HG03432 (cell line): ENCODE data around the gene MBD4.
"Not testable (repeated sequence)": the region's sequence is repeated elsewhere in the genome, so short reads cannot be mapped to it uniquely, and the experiment has no call there.

ENCODE experiments used
- ATAC-seq: cut with Tn5 transposase; IDR thresholded peaks from one replicate; pipeline ENCODE4 v1.9.1; 2021; ENCODE audit warnings: mild to moderate bottlenecking, moderate library complexity; ENCODE audit not compliant: unreplicated experiment

MBD4 gene

DNA sequence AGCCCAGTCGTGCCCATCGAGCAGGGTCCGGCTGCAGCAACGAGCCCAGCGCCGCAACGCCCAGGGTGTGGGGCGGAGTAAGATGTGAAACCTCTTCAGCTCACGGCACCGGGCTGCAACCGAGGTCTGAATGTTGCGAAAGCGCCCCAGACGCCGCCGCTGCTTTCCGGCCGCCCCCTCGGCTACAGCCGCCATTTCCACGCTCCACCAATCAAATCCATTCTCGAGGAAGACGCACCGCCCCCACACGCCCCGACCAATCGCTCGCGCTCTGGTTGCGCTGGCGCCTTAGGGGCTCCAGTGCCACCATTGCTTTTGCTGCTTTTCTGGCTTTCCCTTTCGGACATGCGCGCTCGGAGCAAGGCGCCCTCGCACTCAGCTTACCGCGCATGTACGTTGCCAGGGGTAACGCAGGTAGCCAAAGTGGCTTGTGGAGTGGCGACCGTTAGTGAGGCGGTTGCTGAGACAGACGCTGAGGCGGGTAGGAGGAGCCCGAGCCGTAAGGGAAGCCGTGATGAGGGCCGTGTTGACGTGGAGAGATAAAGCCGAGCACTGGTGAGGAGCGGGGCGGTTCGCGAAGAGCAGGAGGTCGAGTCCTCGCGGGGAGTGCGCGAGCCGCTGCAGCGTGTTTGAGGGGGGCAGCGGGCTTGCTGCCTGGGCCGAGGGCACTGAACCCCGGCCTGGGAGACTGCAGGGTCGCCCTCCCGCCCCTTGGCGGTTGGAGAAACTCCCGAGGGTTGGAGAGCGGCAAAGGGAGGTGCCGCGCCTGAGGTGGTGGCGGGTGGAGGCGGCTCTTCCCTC is at the start of gene MBD4, which contains the start of gene IFT122:
MBD4 (minus strand) TSS at position 132 of the 801 bp plus-strand sequence; CDS start at position 17, 115 bp downstream.
IFT122 (plus strand) TSS at position 408 of the 801 bp plus-strand sequence; CDS start at position 515, 107 bp downstream.
- ATAC-seq = peak; percentile 90

DNA sequence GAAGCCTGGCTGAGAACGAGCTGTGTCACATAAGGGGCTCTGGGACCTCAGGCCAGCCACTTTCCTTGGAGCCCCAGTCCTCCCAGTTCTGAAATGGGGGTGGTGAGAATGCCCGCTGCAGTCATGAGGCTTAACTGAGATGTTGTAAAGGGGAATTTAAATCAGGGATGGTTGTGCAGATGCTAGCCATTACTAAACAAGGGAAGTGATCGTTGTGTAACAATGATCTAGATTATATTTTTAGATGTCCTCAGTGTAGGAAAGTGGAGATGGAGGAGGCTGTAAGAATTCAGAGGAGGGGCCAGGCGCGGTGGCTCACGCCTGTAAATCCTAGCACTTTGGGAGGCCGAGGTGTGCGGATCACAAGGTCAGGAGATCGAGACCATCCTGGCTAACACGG is 49.5 kb upstream of the MBD4 start:
- not testable (repeated sequence) for ATAC-seq

DNA sequence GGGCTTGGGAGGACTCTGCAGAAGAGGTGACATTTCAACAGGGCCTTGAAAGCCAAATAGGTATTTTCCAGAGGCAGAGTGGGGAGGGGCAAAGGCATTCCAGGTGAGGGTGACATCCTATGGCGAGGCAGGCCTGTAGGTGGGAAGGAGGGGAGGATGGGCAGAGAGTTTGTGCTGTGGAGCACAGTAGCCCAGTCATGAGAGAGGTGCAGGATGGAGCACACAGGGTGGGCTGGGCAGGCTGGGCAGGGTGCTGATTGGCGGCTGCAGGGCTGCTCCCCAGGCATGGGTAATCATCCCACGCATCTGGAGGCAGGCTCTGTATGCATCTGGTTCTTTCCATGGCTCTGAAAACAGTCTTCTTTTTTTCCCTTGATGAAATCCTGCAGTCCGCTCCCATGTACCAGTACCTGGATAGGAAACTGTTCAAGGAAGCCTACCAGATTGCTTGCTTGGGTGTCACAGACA is 48.2 kb upstream of the MBD4 start:
- not testable (repeated sequence) for ATAC-seq

DNA sequence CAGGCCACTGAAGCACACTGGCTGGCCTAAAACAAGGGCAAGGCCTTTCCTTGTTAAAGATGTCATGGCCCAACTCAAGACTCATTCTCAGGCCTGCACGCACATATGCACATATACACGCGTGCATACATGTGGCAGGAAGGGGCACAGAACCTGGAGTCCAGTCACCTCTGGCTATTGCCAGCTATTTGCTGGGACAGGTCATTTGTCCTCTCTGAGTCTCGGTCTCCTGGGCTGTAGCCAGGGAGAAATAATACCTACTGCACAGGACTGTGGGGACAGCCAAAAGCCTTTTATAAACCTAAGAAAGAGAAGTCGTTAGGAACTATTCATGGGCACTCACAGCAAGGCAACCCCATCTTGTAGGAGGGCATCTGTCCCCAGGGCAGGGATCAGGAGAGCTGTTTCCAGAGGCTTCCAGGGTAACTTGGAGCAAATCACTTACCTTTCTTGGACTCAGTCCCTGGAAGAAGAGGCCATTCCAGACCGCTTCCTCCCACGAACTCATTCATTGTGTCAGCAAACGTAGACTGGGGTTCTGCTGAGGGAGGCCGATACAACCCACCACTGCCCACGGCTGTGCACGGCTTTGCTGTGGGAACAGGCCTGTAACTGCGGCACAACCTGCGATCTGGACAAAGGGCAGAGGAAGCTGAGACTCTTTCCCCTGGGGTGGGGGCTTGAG is 47.6 kb upstream of the MBD4 start:
- no peak for ATAC-seq

DNA sequence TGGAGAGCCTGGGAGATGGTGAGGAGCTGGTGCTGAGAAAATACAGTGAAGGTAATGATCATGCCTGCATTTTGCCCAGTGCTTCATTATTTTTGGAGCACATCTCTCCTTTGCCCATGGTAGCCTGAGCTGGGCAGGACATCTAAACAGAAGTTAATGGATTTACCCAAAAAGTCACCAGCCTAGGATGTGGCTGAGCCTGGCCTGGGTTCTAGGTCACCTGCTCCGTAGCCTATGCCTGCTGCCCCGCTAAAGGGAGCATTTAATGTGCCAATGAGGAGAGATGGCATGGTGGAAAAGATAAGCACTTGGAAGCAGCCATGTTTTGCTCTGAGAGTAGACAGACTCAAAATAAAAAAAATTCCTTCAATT is 46.9 kb upstream of the MBD4 start:
- no peak for ATAC-seq

DNA sequence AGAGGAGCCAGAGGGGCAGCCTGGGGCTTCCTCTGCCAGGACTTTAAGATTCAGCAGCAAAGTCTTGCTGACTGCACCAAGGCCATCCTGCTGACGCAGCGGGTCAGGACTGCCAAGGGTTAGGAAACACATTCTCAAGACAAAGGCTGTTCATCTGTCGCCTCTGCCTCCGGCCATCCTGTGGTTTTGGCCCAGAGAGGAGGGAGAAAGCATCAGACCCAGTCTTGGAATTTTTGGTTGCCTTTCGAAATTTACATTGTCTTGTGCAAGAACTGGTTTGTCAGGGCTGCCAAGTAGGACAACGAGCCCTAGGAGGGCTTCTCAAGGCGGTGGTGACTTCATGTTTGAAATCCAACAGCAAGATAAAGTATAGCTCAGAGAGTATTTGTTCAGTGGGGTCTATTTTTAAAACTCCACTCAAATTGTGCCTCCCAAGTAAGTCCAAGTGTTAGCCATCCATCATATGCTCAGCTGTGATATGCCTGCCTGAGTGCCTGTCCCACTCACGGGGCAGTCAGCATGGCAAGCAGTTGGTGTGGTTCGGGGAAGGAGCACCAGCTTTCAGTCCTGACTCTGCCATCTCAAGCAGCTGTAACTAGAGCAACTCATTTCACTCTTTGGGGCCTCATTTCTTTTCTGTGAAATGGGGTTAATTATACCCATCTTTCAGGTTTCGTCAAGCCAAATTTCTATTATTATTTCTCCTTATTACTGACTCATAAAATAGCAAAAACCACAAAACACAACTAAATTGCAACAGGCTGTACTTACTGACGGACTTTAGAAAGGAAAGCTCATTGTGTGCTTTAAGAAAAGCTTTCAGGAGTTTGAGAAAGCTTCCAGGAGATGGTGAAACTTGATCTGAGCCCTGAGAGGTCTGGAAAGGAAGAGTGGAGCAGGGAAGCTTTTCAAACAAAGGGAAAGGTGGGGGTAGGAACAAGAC is 46.2 kb upstream of the MBD4 start:
- ATAC-seq = no peak

DNA sequence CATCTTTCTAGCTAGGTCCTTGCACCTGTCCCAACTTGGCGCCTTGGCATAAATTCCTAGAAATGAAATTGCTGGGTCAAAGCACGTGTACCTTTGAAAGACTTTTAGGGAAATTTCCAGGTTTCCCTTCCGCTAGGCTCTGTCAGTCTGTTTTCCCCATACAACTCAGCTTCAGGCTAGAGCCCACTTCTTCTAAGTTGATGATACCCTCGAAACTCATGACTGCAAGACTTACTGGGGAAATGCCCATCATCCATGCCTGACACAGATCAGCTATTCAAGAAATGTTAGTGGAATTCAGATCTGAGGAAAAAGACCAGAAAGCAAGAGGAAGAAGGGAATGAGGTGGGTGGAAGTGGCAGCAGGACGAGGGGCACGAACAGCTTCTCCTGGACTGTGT is 45.4 kb upstream of the MBD4 start:
- ATAC-seq = not testable (repeated sequence)

DNA sequence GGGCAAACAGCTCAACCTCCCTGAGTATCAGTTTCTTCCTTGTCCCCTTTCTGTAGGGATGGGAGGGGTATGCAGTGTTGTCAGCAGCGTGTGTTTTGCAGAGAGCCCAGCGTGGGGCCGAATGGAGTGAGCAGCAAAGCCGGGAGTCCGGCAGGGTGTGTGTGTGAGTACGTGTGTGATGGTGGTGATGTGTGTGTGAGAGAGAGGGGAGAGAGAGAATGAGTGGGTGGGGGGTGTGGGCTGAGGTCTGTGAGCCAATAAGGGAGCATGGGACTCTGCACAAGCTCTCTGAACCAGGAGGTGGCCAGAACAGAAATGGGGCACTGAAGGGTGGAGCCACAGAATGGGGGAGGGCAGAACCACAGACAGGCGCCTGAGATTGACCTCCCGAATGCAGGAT is 44.1 kb upstream of the MBD4 start:
- ATAC-seq = no peak

DNA sequence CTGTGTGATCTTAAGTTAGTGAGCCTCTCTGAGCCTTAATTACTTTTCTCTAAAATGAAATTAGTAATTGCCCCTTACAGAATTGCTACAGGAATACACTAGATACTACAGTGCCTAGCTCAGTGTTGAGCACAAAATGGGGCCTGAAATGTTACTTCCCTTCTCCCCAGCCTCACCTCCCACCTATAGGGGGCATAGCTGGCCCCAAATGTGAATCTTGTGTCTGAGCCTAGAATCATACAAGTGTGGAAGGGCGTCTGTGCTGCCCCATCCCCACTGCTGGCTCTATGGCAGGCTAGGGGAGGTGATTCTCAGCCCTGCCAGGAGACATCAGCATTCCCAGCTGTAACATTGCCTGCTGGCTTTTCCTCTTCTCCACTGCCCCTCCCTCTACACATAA is 43.0 kb upstream of the MBD4 start:
- ATAC-seq = no peak

DNA sequence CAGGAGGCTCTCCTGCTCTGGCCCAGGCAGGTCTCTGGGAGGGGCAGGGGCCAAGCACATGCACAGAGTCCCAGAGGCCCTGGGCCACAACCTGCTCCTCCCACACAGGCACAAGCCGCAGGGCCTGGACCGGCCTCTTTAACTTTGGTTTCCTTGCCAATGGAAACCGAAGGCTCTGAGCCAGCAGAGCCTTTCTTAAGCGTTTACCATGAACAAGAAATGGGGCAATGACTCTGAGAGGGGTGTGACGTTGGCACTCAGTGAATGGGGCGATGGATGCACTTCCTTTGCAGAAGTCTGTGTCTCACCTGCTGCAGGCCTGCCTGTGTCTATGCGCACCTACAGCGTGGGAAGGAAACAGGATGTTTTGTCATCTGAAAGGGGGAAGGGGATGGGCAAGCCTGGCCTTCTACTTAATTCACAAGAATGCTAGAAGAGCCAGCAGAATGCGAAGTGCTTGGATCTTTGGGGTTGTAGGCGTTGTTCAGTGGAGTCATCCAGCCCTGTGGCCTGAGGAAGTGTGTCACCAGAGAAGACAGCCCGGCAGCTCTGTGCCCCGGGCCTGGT is 42.1 kb upstream of the MBD4 start:
- ATAC-seq = no peak

DNA sequence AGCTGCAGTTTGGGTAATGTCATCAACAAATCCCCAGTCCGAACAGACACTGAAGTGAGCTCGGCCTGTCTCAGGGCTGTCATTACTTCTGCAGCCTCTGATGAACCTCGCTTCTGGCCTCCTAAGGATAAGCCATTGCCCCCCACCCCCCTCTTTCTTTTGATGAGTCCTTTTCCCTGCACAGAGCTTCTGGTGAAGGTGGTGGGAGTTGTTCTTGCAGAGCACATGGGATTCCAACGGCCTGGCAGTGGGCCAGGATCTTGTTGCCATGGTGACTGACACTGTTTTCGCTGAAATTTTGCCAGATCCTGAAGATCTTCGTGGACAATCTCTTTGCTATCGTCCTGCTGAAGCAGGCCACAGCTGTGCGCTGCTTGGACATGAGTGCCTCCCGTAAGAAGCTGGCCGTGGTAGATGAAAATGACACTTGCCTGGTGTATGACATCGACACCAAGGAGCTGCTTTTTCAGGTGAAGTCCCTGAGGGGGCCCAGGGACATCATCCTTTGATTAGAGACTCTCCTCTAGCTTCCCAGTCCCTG is 41.5 kb upstream of the MBD4 start:
- not testable (repeated sequence) for ATAC-seq

DNA sequence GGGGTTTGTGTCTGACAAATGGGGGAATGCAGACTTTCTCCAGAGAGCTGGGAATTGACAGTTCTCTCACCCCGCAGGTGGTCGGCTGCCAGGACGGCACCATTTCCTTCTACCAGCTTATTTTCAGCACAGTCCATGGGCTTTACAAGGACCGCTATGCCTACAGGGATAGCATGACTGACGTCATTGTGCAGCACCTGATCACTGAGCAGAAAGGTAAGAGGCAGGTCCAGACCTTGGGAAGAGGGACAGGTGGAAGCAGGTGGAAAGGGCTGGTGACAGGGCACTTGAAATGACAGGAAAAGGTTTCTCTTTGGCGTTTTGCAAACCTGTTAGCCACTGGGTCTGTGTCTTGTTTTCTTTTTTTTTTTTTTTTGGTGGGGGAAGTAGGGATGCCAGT is 36.8 kb upstream of the MBD4 start:
- ATAC-seq = no peak

DNA sequence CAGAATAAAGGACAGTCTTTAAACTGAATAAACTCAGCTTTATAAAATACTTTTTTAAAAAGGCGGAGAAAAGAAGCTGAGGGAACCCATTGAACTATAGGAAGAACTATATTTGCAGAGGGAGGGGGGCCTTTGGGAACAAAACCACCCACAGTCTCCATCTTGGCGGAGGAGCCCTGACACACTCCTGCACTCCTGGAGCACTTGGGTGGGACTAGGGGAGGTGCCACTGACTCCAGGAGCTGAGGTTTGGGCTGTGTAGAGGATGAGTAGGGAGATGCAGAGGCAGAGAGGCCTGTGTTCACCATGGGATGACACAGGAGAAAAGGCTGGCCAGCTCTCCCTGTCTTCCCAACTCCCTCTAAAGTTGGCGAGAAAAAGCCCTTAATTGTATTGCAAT is 36.1 kb upstream of the MBD4 start:
- no peak for ATAC-seq

DNA sequence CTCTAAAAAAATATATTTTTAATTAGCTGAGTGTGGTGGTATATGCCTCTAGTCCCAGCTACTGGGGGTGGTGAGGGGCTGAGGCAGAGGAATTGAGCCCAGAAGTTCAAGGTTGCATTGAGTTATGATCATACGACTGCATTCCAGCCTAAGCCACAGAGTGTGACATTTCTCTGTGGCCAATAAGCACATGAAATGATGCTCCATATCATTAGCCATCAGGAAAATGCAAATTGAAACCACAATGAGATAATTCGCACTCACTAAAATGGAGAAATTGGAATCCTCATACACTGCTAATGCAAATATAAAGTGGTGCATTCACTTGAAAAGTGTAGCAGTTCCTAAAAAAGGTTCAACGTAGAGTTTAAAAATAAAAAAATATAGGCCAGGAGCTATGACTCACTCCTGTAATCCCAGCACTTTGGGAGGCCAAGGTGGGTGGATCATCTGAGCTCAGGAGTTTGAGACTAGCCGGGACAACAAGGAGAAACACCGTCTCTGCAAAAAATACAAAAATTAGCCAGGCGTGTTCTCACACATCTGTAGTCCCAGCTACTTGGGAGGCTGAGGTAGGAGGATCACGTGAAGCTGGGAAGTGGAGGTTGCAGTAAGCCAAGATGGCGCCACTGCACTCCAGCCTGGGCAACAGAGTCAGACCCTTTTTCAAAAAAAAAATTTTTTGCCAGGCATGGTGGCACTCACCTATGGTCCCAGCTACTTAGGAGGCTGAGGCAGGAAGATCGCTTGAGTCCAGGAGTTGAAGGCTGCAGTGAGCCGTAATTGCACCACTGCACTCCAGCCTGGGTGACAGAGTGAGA is 35.4 kb upstream of the MBD4 start:
- ATAC-seq = no peak

DNA sequence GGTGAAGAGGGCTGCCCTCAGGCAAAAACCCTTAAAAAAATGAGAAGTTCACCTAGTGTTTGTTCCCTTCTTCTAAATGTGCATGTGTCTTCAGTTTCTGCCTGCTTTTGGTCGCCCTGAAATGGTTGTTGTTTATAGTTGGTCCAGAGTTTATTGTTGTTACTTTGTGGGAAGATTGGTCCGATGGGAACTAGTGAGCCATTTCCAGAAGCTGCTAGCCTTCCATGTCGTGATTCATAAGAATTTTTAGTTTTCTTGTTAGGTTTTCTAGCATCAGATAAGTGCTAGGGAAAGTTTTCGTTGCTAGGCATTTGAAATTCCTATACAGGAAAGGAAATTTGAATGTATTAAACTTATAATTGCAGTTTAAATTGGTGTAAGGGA is 34.0 kb upstream of the MBD4 start:
- ATAC-seq = no peak

DNA sequence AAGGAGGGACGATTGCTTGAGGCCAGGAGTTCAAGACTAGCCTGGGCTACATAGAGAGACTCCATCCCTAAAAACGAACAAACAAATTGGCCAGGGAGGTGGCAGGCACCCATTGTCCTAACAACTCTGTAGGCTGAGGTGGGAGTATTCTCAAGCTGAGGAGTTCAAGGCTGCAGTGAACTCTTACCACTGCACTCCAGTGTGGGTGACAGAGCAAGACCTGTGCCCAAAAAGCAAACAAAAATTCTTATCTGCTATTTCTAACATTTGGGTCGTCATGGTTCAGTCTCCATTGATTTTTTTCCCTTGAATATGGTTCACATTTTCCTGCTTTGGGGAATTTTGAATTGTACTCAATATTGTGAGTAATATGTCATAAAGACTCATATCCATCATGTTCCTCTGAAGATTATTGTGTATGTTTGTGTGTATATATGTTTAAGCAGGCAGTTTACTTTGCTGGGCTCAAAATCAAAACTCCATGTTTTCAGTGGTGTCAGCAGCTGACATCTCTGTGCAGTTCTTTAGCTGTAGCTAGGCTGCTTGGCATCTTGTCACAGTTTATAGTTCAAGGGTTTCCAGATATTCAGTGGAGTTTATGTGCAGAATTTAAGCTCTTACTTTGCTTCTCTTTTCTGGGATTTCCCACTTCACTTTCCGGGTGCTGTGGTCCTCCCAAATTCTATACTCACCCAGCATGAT is 33.5 kb upstream of the MBD4 start:
- no peak for ATAC-seq

DNA sequence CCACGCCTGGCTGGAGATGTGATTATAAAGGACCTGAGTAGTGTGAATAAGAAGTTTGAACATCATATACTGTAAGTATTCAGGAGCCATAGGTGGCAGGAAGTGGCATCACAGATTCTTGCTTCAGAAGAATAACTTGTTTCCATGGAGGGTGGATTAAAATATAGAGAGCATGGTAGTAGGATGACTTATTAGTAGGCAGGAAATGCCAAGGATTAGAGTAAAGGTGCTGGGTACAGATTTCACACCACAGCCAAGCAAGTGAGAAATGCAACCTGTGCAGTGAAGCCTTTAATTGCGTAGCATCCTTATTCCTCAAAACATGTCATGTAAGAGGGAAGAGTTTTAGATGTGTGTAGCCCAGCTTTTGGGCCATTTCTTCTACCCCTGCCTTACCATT is 31.1 kb upstream of the MBD4 start:
- no peak for ATAC-seq

DNA sequence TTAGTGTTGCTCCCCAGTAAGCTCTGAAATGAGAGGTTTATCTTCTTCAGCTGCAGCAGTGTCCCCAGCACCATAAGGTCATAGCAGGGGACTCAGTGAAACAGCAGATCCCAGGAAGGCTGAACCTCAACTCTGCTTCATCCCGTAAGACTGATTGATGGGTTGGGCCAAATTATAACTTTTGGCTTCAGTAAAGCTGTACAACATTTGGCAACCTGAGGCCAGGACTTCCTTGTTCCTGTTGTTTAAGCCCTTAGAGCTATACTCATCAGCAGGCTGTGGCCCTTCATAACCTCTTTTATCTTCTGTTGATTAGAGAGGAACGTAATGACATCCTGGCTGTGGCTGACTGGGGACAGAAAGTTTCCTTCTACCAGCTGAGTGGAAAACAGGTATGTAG is 29.3 kb upstream of the MBD4 start:
- ATAC-seq = no peak

DNA sequence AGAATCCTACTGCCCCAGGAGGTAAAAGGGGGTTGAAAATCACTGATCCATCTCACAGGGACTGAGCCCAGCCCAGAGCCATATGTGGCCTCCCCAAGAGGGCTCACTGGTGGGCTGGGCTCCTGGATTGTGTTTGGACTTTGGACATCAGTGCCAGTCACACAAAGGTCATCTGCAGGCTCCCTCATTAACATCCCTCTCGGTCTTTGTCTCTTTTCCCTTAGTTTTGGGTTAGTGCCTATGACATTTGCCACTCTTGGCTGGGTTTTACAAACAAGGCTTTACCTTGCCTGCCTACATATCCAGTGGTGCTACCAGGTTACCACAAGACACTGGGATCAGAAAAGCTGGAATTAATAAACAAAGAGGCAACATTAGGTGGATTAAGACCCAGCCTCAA is 28.2 kb upstream of the MBD4 start:
- ATAC-seq = no peak
